Measurements from ENCODE around the gene POLR1H. TPM values are rescaled to one million over a fixed set of nuclear protein-coding genes. Genes with fewer than 3 reads are reported as not detected.
"Not testable (repeated sequence)": the region's sequence is repeated elsewhere in the genome, so short reads cannot be mapped to it uniquely, and the experiment has no call there.

POLR1H gene
- polyA plus RNA-seq, 1 donor from 2014 or later = 51.4 TPM

- Histone ChIP-seq H4K20me1 (ENCODE audit: insufficient read depth) (no peaks in the 10 kb centered on the region), H3K9ac (ENCODE audit: low read length) (no peak overlapping the region), H3K27ac (ENCODE audit: low read length) (no peak overlapping the region), H3K36me3 (ENCODE audit: insufficient read depth, low read length) (no peaks in the 10 kb centered on the region), H3K79me2 (replicated peaks; ENCODE audit: insufficient read depth, low read length) (no peaks in the 10 kb centered on the region), H3F3A (ENCODE audit: insufficient read depth, low read length, poor library complexity, severe bottlenecking) (no peaks in the 10 kb centered on the region), H3K9me3 (ENCODE audit: low read length) (no peaks in the 10 kb centered on the region), H2AFZ (ENCODE audit: low read depth, low read length) (no peak overlapping the region), H3K4me3 (ENCODE audit: low read length) (no peak overlapping the region), H3K4me2 (ENCODE audit: low read length) (no peak overlapping the region), H3K27me3 (ENCODE audit: insufficient read depth, low read depth, low read length) (no peaks in the 10 kb centered on the region), H3K9me2 (ENCODE audit: insufficient read depth, low read length) (no peaks in the 10 kb centered on the region)
- TF ChIP-seq EP300 (conservative IDR thresholded peaks at IDR 0.05; ENCODE audit: poor library complexity, severe bottlenecking) = no peak
These were observed 31.5 kb upstream of the POLR1H start for GRCh38 chr6:30029588-30029987.

- no peak overlapping the region for H2AFZ ChIP-seq (ENCODE audit: low read depth, low read length)
- no peak overlapping the region for H3K4me3 ChIP-seq (ENCODE audit: low read length)
- no peak overlapping the region for H3K27ac ChIP-seq (ENCODE audit: low read length)
- no peaks in the 10 kb centered on the region for H3K9me3 ChIP-seq (ENCODE audit: low read length)
- H3F3A ChIP-seq (ENCODE audit: insufficient read depth, low read length, poor library complexity, severe bottlenecking) = no peaks in the 10 kb centered on the region
- H3K79me2 ChIP-seq (replicated peaks; ENCODE audit: insufficient read depth, low read length) = no peaks in the 10 kb centered on the region
- H3K36me3 ChIP-seq (ENCODE audit: insufficient read depth, low read length) = no peaks in the 10 kb centered on the region
- no peaks in the 10 kb centered on the region for H3K9me2 ChIP-seq (ENCODE audit: insufficient read depth, low read length)
- TF ChIP-seq REST (IDR thresholded peaks at IDR 0.05; ENCODE audit: borderline replicate concordance) (no peak), TAF1 (IDR thresholded peaks at IDR 0.05; ENCODE audit: low read depth) (no peak), EP300 (conservative IDR thresholded peaks at IDR 0.05; ENCODE audit: poor library complexity, severe bottlenecking) (no peak), POLR2AphosphoS5 (IDR thresholded peaks at IDR 0.05) (no peak), SMC3 (conservative IDR thresholded peaks at IDR 0.05; ENCODE audit: poor library complexity) (no peak), RAD21 (conservative IDR thresholded peaks at IDR 0.05) (no peak), CTCF (IDR thresholded peaks at IDR 0.05; ENCODE audit: poor library complexity, severe bottlenecking) (no peak), EZH2 (IDR thresholded peaks at IDR 0.05; ENCODE audit: borderline replicate concordance, insufficient read depth, low read length, poor library complexity, severe bottlenecking) (no peak), MXI1 (conservative IDR thresholded peaks at IDR 0.05; ENCODE audit: poor library complexity, severe bottlenecking) (no peak)
- no peak overlapping the region for H3K4me2 ChIP-seq (ENCODE audit: low read length)
- H3K9ac ChIP-seq (ENCODE audit: low read length) = no peak overlapping the region
- no peaks in the 10 kb centered on the region for H4K20me1 ChIP-seq (ENCODE audit: insufficient read depth)
- H3K27me3 ChIP-seq (ENCODE audit: insufficient read depth, low read depth, low read length) = no peaks in the 10 kb centered on the region
These were observed 29.7 kb upstream of the POLR1H start for GRCh38 chr6:30031381-30031780.

GRCh38 chr6:30033440-30033839, 27.6 kb upstream of the POLR1H start:
- H3K36me3 ChIP-seq (ENCODE audit: insufficient read depth, low read length); H3F3A ChIP-seq (ENCODE audit: insufficient read depth, low read length, poor library complexity, severe bottlenecking); H4K20me1 ChIP-seq (ENCODE audit: insufficient read depth); H3K27me3 ChIP-seq (ENCODE audit: insufficient read depth, low read depth, low read length); H3K9me2 ChIP-seq (ENCODE audit: insufficient read depth, low read length); H3K79me2 ChIP-seq (replicated peaks; ENCODE audit: insufficient read depth, low read length); H3K9me3 ChIP-seq (ENCODE audit: low read length); H3K27ac ChIP-seq (ENCODE audit: low read length); H3K9ac ChIP-seq (ENCODE audit: low read length); H3K4me2 ChIP-seq (ENCODE audit: low read length); H2AFZ ChIP-seq (ENCODE audit: low read depth, low read length); H3K4me3 ChIP-seq (ENCODE audit: low read length): not testable (repeated sequence)
